GM19099 (cell line): ENCODE data around the gene ARHGAP40.

ENCODE experiments used
- POLR2A ChIP-seq: IDR thresholded peaks from 3 replicates; pipeline ENCODE4 v1.6.1; 2011; ENCODE audit warnings: low read depth; ENCODE audit not compliant: insufficient read length; ENCODE audit errors: extremely low read depth

Gene ARHGAP40

DNA sequence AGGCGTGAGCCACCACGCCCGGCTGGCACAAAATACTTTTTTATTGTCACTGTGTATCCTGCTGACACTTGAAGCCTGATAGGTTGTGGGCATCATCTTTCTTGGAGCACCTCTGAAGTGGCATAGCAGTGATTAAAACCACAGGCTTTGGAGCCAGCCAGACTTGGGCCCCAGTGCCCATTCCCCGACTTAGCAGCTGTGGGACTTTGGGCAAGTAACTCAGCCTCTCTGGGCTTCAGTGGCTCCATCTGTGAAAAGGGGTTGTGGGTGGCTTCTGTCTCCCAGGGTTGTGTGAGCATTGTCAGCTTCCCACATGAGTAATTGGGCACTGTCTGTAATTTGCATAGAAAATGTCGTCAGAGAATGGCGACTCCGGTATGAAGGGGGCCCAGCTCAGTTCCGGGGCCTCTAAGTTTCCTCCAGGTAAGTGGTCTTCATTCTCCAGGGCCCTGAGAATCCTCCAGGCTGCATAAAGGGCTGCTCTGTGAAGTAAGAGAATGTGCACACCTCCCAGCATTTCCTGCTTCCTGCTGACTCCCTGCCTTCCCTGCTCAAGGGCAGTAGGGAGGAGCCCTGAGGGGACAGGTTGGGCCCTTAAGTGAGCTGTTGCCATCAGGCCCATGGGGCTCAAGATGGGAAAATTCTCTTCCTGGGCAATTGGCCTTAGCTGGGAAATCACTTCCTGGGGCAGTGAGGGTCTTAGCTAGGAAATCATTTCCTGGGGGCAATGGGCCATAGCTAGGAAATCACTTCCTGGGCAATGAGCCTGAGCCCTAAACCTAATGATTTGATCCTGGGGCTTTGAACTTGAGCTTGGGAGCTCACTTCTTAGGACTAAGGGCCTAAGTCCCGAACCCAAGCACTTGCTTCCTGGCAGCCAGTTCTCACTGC is 27.2 kb downstream of the ARHGAP40 start:
- TF ChIP-seq POLR2A: no peak

DNA sequence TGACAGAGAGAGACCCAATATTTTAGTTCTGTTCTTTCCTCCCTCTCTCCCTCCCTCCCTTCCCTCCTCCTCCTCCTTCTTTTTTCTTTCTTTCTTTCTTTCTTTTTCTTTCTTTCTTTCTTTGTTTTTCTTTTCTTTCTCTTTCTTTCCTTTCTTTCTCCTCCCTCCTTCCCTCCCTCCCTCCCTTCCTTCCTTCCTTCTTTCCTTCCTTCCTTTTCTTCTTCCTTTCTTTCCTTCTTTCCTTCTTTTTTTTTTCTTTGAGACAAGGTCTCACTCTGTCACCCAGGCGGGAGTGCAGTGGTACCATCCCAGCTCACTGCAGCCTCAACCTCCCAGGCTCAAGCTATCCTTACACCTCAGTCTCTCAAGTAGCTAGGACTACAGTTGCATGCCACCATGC is 28.4 kb downstream of the ARHGAP40 start:
- TF ChIP-seq POLR2A: no peak

DNA sequence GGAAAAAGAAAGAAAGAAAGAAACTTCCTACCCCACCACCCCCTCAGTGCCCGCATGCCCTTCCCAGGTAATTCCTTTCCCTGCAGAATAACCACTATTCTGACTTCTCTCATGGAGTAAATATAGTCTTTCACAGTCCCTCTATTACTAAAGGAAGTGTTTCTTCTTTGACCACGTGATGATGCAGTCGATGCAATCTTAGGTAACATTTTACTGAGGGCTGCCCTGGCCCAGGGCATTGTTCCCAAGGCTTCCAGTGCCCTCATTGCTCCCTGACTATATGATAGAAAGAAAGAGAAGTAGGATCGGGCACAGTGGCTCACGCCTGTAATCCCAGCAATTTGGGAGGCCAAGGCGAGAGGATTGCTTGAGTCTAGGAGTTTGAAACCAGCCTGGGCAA is 29.1 kb downstream of the ARHGAP40 start:
- no peak for TF ChIP-seq POLR2A

DNA sequence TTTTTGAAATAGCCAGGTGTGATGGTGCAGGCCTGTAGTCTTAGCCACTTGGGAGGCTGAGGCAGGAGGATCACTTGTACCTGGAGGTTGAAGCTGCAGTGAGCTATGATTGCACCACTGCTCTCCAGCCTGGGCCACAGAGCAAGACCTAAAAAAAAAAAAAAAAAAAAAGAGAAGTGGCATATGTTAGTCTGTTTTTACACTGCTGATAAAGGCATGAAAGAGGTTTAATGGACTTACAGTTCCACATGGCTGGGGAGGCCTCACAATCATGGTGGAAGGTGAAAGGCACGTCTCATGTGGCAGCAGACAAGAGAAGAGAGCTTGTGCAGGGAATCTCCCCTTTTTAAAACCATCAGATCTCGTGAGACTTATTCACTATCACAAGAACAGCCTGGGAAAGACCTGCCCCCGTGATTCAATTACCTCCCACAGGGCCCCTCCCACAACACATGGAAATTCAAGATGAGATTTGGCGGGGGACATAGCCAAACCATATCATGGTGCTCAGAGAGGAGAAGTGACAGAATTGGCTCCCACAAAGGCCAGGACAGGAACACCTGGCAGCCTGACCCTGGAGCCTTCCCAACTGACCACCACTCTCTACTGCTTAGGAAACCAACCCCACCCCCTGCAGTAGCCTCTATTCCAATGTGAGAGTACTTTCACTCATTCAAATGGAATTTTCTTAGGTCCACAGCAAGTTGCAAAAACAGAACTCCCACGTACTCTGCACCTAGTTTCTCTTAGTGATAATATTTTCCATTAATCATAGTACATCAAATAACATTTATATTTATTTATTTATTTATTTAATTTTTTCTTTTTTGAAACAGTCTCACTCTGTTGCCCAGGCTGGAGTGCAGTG is 29.8 kb downstream of the ARHGAP40 start:
- no peak for TF ChIP-seq POLR2A

DNA sequence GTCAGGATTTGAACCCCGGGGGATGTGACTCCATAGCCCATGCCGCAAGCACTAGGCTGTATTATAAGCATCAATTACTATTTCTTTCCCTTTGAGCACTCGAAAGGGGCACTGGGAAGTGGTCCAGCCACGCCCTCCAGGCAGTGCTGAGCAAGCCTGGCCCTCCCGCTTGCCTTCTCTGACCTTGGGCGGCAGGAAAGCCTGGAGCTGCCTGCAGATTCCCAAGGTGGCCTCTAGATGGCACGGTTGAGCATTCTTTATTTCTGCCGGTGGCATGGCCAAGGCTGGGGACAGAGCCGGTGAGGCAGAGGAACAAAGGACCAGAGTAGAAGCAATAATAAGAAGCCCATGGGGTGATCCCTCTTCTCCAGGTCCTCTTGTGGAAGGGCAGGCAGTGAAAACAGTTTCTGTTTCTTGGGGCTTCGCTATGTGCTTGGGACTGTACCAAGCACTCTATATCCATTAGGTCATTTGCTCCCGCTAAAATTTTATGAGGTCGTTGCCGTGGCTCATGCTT is 32.0 kb downstream of the ARHGAP40 start:
- TF ChIP-seq POLR2A: no peak

DNA sequence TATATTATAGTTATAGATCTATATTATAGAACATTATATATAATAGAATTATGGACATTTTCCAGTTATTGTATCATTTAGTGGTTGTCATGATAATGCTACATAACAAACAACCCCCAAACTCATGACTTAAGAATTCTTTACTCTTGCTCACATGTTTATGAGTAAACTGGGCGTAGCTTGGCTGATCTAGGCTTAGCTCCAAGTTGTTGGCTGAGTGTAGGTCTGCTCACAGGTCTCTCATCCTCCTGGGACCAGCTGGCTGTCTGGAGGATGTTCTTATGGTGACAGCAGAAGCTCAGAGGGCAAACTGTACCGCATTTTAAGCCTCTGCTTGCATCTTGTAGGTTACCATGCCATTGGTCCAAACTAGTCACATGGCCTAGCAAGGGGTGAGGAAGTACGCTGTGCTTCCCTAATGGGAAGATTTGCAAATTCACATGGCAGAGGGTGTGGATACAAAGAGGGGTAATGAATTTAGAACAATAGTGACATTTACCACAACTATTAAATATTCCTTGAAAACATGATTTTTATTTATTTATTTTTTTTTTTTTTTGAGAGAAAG is 34.2 kb downstream of the ARHGAP40 start:
- TF ChIP-seq POLR2A: no peak

DNA sequence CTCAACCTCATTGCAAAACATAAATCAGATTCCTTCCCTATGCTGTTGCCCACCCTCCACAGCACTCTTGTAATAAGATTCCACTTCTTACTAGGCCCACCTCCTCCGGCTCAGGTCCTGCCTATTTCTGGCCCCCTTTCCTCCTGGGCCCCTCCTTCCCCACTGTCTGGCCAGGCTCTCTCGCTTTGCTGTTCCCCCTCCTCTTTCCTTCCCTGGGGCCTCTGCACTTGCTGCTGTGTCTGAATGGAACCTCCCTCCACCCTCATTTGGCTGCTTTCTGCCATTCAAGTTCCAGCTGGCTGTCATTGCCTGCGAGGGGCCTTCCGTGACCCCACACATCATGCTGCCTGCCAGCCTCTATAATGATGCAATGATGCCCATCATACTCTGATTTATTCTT is 38.9 kb downstream of the ARHGAP40 start:
- TF ChIP-seq POLR2A: no peak

DNA sequence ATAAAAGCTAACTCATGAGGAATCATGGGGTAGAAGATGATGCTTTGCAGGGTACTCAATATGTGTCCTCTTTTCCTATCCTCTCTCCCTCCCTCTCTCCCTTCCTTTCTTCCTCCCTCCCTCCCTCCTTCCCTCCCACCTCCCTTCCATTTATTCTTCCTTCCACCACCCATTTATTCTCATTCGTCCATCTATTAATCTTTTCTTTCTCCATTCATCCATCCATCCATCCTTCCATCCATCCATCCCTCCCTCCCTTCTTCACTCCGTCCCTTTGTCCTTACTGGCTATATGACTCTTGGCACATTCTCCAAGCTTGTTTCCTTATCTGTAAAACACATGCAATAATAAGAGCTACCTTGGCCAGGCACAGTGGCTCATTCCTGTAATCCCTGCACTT is 40.9 kb downstream of the ARHGAP40 start:
- TF ChIP-seq POLR2A: no peak

DNA sequence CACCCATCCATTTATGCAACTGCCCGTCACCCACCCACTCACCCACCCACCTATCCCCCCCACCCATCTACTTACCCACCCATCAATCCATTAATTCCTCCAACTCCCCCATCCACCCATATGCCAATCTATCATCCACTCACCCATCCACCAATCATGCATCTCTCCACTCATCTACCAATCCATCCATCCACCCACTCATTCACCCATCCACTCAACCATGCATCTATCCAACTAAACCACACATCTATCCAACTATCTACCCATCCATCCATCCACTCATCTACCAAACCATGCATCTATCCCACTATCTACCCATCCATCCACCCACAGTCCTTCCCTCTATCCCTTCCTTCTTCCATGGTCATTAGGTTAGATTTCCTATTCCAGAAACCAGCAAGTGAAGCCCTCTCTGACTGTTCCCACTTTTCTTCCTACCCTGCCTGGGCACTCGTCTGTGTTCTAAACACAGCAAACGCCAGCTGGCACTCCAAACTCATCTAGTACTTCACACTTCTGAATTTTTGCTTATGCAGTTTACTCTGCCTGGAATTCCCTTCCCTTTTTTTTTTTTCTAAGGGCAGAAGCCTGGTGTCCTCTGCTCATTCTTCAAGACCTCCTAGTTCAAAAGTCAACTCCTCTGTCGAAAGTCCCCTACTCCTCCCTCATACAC is 43.1 kb downstream of the ARHGAP40 start:
- no peak for TF ChIP-seq POLR2A

DNA sequence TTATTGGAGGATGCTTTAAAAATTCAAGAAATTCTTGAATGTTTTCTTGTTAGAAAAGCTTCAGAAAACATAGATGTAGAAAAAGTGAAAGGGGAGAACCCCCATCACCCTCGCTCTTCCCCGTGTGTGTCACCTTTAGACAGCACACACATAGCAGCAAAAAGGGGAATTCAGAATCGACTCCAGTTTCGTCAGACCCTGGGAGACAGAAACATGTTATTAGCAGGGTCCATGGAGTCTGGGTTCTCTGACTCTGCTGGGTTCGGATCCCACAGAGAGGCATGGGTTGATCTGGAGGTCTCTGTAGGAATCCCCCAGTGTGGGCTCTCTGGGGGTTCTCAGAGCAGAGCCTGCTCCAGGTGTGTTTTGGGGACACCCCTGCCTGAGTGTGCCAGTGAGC is 43.7 kb downstream of the ARHGAP40 start:
- TF ChIP-seq POLR2A: no peak

DNA sequence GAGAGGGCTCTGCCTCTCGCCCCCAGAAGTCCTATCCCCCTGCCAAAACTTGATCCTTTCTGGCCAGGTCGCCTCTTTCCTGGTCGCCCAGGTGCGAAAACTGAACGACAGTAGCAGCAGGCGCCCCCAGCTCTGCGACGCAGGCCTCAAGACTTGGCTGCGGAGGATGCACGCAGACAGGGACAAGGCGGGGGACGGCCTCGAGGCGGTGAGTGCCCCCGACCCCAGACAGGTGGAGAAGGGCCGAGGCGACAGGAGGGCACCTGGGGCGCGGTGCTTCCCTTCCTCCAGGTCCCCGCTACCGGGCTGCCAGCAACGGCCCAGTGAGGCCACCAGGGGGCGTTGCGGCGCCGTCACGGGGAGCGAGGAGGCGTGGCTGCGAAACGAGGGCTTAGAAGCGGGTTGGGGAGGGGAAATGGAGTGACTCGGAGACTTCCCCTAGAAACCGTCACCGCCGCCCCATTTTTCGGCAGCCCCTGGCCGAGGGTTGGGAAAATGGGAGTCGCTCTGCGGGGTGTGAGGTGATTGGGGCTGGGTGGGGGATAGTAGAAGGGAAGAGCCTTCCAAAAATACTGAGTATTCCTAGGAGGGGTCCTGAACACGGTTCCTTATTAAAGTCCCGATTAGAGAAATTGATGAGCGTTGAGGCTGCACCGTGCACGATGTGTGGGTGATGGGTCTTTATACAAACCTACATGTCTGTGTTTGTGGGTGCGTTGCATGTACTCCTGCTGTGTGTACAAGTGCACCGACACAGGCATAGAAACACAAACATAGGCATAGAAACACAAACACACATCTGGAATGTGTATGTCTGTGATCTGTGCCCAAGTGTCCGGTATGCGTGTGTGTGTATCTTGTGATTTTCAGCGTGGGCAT is 44.6 kb downstream of the ARHGAP40 start:
- TF ChIP-seq POLR2A: no peak

DNA sequence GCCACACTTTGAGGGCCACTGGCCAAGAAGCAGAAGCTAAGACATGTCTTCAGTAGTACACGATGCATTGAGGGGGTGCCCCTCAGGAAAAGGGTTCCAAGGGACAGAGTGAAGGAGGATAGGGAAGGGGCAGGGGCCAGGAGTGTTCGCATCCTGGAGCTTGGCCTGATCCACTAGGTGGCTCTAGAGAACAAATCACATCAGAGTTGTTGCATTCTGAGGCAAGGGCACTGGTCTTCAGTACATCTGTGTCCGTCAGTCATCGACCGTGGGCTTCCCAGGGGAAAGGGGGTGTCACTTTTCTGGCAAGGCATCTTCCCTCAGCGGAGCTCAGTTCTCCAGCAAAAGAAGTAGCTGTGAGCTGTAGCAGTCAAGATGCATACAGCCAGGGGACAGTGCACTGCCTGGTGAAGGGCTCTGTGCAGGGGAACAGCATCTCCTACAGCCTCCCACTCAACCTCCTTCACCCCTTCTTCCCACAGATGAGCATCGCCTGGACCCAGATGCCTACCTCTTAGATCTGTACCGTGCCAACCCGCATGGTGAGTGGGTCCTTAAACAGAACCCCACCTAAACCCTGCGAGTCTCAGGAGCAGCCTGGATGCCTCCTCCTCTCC is 47.8 kb downstream of the ARHGAP40 start:
- no peak for TF ChIP-seq POLR2A

DNA sequence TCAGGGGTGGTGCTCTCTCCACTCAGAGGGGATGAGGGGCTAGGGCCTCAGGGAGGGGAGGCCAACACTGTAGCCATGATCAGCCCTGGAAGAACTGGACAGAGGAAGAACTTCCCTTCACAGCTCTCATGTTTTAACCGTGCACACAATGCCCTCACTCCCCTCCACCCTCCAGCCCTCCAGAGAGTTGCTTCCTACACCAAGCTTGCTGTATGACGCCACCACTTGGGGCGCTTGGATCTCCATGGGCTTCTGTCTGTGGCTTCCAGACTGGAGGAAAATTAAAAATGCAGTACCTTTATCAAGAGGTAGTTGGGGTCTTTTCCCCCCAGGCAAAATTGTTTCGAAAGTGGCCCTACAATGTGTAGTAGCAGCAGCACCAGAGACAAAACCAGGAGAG is 48.4 kb downstream of the ARHGAP40 start:
- no peak for TF ChIP-seq POLR2A

DNA sequence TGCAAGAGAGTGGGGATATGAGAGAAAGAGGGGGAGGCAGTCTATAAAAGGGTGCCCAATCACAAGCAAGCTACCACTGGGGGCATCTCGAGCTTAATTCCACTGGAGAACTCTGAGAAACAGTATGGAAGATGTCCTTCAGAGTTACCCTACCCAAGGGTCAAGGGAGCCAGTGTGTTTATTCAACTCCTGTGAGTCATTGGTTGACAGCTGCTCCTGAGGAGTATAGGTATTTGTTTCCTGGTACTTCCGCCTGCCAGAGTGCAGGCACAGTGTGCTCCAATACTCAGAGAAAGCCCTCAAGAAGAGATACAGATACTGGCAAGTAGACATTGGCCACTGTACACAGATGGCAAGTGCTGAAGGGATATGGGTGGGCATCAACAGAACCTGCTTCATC is 49.5 kb downstream of the ARHGAP40 start:
- no peak for TF ChIP-seq POLR2A

DNA sequence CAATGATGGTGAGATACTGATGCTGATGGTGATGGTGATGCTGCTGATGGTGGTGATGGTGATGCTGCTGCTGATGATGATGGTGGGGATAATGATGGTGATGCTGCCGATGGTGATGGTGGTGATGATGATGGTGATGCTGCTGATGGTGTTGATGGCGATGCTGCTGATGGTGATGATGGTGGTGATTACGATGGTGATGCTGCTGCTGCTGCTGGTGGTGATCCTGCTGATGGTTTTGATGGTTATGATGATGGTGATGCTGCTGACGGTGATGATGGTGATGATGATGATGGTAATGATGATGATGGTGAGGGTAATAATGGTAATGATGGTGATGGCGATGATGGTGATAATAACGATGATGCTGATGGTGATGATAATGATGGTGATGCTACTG is 50.0 kb downstream of the ARHGAP40 start:
- TF ChIP-seq POLR2A: no peak
